ENCODE data around the gene SMIM10.

GRCh38 chrX:134963041-134963440, 27.8 kb upstream of the SMIM10 start:
- TF ChIP-seq POLR2A (IDR thresholded peaks at IDR 0.05; ENCODE audit: borderline replicate concordance, extremely low read depth, insufficient read depth, insufficient read length) (no peak), CTCF (IDR thresholded peaks at IDR 0.05 in 2 of 3, conservative IDR thresholded peaks at IDR 0.05 in 1 of 3; ENCODE audit: borderline replicate concordance in 1 of 3, insufficient read depth in 1 of 3, low read depth in 2 of 3, low read length in 2 of 3) (no peak), CEBPB (IDR thresholded peaks at IDR 0.05; ENCODE audit: low read depth) (no peak), SP1 (IDR thresholded peaks at IDR 0.05; ENCODE audit: low read depth) (no peak), MAX (IDR thresholded peaks at IDR 0.05) (no peak), POLR2AphosphoS5 (IDR thresholded peaks at IDR 0.05; ENCODE audit: low read depth, low read length) (no peak), FOSL1 (IDR thresholded peaks at IDR 0.05; ENCODE audit: low read depth) (no peak), EZH2phosphoT487 (IDR thresholded peaks at IDR 0.05; ENCODE audit: borderline replicate concordance) (no peak), YY1 (IDR thresholded peaks at IDR 0.05; ENCODE audit: extremely low read depth, insufficient replicate concordance, low read depth, low read length) (no peak), RAD21 (IDR thresholded peaks at IDR 0.05; ENCODE audit: low read depth) (no peak), ZNF274 (IDR thresholded peaks at IDR 0.05; ENCODE audit: low read depth, low read length) (no peak), EZH2 (IDR thresholded peaks at IDR 0.05) (no peak)
- TF ChIP-seq, protein P1, sequence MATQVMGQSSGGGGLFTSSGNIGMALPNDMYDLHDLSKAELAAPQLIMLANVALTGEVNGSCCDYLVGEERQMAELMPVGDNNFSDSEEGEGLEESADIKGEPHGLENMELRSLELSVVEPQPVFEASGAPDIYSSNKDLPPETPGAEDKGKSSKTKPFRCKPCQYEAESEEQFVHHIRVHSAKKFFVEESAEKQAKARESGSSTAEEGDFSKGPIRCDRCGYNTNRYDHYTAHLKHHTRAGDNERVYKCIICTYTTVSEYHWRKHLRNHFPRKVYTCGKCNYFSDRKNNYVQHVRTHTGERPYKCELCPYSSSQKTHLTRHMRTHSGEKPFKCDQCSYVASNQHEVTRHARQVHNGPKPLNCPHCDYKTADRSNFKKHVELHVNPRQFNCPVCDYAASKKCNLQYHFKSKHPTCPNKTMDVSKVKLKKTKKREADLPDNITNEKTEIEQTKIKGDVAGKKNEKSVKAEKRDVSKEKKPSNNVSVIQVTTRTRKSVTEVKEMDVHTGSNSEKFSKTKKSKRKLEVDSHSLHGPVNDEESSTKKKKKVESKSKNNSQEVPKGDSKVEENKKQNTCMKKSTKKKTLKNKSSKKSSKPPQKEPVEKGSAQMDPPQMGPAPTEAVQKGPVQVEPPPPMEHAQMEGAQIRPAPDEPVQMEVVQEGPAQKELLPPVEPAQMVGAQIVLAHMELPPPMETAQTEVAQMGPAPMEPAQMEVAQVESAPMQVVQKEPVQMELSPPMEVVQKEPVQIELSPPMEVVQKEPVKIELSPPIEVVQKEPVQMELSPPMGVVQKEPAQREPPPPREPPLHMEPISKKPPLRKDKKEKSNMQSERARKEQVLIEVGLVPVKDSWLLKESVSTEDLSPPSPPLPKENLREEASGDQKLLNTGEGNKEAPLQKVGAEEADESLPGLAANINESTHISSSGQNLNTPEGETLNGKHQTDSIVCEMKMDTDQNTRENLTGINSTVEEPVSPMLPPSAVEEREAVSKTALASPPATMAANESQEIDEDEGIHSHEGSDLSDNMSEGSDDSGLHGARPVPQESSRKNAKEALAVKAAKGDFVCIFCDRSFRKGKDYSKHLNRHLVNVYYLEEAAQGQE (IDR thresholded peaks at IDR 0.05; ENCODE audit: low read depth): no peak
- TF ChIP-seq, protein P2, sequence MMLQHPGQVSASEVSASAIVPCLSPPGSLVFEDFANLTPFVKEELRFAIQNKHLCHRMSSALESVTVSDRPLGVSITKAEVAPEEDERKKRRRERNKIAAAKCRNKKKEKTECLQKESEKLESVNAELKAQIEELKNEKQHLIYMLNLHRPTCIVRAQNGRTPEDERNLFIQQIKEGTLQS (IDR thresholded peaks at IDR 0.05): no peak
